Measurements from ENCODE around the gene NUP214.
"Not testable (repeated sequence)": the region's sequence is repeated elsewhere in the genome, so short reads cannot be mapped to it uniquely, and the experiment has no call there.

Gene NUP214

DNA sequence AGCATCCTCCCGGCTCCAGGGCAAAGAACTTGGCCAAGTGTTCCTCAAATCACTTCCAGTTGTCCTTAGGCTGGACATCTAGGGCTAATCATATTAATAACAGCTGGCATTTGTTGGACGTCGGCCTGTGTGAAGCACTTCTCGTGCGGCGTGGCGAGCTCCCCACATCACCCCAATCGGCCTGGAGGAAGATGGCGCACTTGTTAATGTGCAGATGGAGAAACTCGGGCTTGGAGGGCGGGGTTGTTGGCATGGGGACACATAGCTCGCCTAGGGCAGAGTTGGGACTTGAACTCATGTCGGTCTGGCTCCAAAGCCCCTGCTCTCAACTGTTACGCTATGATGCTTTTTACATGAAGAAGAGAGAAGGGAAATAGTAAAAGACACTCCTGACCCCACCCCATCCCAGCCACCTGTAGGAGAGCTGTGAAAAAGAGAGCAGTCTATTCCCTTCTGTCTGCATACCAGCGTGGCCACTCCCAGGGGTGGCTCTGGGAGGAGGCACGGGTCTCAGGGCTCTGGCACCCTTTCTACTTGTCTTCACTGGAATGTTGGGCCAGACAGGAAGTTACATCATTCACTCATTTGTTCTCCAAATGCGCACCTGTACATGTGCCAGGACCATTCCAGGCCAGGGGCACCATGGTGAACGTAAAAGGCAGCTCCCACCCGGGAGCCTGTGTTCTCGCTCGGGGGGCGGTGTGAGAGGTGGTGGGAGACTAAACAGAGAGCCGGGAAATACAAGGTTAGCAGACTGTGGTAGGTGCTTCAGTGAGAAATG is 12.8 kb upstream of the NUP214 start:
- Histone ChIP-seq H3K4me3 (no peak overlapping the region), H3K27ac (peak overlapping the region in 1 of 21 experiments; percentile 24)

DNA sequence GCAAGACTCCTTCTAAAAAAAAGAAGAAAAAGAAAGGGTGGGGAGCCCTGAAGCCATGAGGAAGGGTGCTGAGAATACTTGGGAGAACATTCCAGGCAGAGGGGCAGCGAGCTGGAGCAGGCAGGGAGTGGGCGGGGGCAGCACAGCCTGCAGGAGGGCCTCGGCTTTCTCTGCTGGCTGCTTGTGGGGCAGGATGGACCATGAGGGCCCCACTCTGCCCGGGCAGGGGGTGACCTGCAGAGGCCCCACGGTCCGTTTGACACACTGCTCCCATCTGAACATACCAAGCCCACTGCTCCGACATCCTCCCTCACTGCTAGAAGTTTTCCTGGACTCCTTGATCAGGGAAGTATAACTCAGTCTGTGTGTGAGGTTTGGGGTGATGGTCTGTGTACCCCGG is 11.7 kb upstream of the NUP214 start:
- H3K27ac ChIP-seq = no peak overlapping the region

DNA sequence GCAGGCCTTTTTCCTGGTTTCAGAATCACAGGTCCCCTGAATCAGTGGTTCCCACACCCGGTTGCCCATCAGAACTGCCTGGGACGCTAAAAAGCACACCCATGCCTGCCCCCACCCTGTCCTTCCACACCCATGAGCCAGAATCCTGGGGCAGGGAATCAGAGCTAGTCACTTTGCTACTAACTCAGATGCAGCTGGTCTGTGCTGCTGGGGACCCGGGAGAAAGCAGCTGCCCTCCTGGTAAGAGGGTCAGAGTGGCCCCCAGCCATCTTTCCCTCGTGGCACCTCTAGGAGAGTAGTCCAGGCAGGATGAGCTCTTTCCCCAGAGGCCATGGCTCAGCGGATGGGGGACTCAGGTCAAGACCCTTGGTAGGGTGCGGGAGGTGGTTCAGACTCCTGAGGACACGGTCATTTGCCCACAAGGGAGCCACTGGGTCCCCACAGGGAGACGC is 11.3 kb upstream of the NUP214 start:
- H3K27ac ChIP-seq = no peak overlapping the region

More for the DNA sequence above, 11.7 kb upstream of the NUP214 start:
- H3K4me3 ChIP-seq = no peak overlapping the region

DNA sequence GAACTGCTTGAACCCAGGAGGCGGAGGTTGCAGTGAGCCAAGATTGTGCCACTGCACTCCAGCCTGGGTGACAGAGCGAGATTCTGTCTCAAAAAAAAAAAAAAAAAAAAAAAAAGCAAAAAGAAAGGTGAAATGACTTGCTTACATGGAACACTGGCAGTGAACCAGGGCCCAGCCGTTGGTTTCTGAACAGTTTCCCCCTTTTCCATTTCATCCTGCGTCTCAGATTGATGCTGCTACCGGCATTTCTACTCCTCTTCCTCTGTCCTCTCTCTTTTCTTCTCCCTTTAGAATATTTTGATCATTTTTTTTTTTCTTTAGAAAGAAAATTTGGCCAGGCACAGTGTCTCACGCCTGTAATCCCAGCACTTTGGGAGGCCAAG is 10.0 kb upstream of the NUP214 start:
- not testable (repeated sequence) for H3K4me3 ChIP-seq, H3K27ac ChIP-seq

More for the DNA sequence above, 11.3 kb upstream of the NUP214 start:
- H3K4me3 ChIP-seq = no peak overlapping the region

DNA sequence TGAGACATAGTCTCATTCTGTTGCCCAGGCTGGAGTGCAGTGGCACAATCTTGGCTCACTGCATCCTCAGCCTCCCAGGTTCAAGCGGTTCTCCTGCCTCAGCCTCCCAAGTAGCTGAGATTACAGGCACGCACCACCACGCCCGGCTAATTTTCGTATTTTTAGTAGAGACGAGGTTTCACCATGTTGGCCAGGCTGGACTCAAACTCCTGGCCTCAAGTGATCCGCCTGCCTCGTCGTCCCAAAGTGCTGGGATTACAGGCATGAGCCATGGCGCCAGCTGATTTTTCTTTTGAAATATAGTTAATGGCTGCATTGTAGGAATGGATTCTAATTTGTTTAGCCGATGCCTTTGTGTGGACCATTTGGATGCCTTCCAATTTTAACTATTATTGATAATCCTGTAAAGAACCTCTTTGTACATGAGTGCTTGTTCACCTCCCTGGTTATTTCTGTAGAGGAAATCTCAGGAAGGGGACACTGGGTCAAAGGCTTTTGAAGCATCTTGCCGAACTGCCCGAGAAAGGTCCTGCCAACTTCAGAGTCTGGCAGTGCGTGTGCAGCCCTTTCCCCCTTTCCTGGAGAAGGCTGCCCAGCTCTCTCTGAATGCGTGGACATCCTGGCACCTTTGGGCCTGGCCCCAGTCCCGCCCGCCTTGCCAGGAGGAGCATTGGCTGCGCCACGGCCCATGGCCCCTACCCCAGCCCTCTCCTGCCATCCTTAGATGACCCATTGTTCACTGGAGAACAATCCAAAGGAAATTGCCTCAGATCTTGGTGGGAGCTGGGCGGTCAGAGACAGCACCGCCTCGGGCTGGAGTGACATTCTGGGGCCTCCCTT is 8.9 kb upstream of the NUP214 start:
- Histone ChIP-seq H3K4me3 (no peak overlapping the region), H3K27ac (peak overlapping the region in 2 of 21 experiments; percentile 30 to 60)

DNA sequence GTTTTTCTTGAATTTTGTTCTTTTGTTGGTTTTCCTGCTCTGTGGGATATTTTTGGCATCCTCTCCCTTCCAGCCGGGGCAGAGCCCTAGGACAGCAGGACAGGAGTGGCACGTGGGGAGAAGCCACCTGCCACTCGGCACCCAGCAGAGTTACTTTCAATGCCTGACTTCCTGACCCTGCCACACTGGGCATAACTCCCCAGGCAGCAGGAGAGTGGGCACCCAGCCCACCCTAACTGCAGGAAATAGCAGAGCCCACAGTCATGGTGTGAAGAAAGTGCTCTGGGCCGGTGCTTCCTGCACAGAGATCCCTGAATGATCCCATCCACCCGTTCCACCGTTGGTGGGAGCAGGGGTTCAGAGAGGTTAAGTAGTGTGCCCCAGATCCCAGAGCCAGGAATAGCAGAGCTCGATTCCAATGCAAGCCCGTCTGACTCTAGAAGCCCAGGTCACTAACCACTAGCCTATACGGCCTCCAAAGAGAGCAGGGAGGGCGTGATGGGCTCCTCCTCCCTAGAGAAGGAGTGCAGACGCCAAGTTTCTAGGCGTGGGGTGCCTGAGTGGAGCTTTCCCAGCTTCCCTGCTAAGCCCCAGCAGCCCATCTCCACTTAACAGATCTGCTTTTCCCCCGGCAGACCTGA is 8.1 kb upstream of the NUP214 start:
- Histone ChIP-seq H3K27ac (peak overlapping the region in 4 of 21 experiments; percentile 3 to 60 (median 42)), H3K4me3 (no peak overlapping the region)

DNA sequence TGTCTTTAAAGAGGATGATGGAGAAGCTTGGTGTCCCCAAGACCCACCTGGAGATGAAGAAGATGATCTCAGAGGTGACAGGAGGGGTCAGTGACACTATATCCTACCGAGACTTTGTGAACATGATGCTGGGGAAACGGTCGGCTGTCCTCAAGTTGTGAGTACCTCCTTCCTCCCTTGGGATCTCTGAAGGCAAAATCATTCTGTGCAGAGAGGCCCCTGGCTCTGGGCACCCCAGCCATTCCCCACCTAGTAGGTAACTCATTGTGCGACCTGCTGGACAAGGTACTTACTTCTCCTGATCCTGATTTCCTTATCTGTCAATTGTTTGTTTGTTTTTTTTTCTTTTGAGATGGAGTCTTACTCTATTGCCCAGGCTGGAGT is 7.6 kb upstream of the NUP214 start:
- Histone ChIP-seq H3K4me3 (no peak overlapping the region), H3K27ac (peak overlapping the region in 3 of 21 experiments; percentile 30 to 60 (median 54))

DNA sequence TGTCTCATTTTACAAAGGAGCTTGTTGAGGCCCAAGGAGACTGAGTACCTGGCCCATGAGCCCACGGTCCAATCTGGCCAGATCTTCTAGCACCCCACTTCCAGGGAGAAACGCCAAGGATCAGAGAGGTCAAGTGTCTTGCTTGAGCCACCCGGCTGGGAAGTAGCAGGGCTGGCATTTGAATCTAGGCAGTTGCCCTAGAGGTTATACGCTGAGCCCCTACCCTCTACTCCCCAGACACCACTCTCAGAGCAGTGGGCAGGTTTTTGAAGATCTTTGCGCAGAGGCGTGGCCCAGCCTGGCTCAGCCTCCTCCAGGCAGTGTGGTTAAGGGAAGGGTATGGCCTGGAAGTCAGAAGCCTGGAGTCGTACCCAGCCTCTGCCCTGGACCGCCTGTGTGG is 5.8 kb upstream of the NUP214 start:
- H3K4me3 ChIP-seq = no peak overlapping the region
- H3K27ac ChIP-seq = no peak overlapping the region

DNA sequence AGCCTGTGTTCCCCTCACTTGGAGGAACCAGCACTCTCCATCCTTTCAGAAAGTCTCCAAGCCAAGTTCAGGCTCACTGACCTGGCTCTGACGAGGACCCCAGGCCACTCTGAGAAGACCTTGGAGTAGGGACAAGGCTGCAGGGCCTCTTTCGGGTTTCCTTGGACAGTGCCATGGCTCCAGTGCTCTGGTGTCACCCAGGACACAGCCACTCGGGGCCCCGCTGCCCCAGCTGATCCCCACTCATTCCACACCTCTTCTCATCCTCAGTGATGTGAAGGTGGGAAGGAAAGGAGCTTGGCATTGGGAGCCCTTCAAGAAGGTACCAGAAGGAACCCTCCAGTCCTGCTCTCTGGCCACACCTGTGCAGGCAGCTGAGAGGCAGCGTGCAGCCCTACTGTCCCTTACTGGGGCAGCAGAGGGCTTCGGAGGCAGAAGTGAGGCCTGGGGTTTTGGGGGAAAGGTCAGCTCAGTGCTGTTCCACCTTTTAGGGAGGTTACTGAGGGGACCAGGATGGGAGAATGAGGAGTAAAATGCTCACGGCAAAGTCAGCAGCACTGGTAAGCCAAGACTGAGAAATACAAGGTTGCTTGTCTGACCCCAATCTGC is 4.7 kb upstream of the NUP214 start:
- no peak overlapping the region for H3K27ac ChIP-seq

DNA sequence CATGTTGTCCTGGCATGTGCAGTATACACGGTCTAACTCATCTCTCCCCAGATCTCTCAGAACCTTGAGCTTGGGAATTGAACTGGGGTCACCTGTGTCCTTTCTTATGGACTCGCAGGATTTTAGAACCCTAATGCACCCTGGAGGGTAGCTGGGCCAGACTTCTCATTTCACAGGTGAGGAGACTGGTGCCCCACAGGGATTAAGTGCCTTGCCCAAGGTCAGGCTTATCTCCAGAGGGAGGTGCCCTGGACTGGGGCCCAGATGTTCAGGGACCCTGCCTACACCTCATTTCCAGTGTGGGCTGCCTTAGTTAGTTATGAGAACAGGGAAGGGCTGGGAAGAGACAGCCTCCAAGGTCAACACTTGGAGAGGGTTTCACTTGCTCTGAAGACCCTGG is 4.0 kb upstream of the NUP214 start:
- Histone ChIP-seq H3K4me3 (no peak overlapping the region), H3K27ac (no peak overlapping the region)

More for the DNA sequence above, 4.7 kb upstream of the NUP214 start:
- no peak overlapping the region for H3K4me3 ChIP-seq

DNA sequence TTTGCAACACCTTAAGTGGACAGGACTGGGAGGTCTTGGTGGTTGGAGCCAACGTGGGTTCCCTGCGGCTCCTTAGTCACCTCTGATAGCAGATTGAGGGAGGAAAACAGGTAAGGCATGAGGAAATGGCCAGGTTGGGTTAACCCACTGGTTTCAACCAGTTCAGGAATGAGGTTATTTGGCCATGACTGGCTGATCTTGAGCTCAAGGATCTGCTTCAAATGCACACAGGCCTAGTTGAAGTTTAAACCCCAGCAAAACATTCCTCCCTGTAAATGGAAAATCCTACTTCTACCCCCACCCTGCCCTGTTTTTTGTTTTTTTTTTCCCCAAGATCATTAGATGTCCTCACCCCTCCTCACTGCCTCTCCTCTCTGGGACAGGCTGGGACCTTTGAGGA is 3.2 kb upstream of the NUP214 start:
- no peak overlapping the region for H3K27ac ChIP-seq
- H3K4me3 ChIP-seq = no peak overlapping the region

DNA sequence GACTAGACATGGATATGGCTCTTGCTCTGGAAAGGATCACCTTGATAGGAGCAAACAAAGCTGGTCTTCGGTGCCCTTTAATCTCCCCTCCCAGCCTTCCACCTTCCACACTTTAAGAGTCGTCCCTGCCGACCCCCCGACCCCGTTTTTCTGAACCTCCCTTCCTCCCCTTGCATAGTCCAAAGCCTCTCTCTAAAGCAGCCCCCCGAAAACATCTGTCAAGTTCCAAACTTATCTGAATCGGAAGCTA is 423 bp upstream of the NUP214 start:
- Histone ChIP-seq H3K27ac (peak overlapping the region in 19 of 21 experiments; percentile 67 to 95 (median 86)), H3K4me3 (peak overlapping the region; percentile 71 to 95 (median 89))

DNA sequence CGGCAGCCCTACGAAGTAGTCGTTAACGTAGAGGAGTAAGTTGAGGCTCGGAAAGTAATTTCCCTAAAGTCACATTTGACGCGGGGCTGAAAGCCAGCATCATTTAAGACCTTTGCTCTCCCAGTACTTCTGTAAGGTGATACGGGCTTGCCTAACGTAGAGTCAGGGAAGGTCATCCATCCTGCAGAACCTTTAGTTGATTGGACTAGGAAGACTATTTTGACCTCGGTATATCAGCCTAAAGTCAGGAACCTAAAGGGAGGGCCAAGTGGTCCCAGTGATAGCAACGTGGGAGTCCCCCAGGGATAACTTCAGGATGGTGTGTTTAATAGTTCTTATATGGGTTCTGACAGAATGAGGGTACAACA is 657 bp downstream of the NUP214 start:
- Histone ChIP-seq H3K4me3 (peak overlapping the region; percentile 71 to 95 (median 89)), H3K27ac (peak overlapping the region in 20 of 21 experiments; percentile 75 to 95 (median 86))

DNA sequence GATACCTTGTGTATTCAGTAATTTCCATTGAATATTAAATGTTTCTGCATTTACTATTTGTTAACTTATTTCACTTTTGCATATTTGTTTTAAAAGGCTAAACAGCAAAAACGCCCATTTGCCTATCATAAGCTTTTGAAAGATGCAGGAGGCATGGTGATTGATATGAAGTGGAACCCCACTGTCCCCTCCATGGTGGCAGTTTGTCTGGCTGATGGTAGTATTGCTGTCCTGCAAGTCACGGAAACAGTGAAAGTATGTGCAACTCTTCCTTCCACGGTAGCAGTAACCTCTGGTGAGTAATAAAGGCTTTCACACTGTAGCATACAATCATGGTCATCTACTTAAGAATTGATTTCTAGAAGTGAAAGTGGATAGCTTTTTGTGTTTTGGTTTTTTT is 3.8 kb downstream of the NUP214 start:
- no peak overlapping the region for H3K27ac ChIP-seq
- H3K4me3 ChIP-seq = no peak overlapping the region

DNA sequence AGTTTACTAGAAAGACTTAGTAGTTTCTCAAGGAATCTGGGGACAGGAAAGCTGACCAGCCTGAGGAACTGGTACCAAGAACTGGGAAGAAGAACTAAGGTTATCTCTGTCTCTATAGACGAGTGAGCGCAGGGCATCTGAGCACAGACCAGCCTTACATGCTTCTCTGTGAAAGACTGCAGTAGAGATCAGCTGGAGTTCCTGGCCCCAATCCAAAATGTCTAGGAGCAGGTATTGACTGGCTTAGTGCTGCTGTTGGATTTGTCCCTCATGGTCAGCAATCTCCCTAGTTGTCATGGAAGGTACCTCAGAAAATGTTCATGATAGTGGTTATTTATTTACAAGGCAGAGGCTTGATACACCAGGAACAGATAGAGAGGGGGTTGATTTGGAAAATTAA is 13.3 kb downstream of the NUP214 start:
- H3K4me3 ChIP-seq = no peak overlapping the region
- no peak overlapping the region for H3K27ac ChIP-seq

DNA sequence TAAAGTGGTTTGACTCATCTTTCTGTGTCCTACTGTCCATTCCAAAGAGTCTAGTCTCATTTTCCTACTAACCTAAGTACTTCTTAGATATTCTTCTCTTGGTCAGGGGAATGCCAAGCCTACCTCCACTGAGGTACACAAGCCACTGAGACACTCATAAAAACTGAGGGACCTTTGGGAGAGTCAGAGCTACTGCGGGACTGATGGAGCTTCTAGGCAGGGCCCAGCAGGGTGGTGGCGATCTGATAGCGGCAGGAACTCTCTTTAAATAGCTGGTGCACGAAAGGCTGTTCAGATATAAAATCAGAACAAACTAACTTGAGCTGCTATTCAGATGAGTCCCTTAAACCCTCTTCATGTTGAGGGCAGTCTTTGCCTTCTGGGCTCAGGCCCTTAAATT is 14.7 kb downstream of the NUP214 start:
- H3K4me3 ChIP-seq = no peak overlapping the region
- no peak overlapping the region for H3K27ac ChIP-seq

DNA sequence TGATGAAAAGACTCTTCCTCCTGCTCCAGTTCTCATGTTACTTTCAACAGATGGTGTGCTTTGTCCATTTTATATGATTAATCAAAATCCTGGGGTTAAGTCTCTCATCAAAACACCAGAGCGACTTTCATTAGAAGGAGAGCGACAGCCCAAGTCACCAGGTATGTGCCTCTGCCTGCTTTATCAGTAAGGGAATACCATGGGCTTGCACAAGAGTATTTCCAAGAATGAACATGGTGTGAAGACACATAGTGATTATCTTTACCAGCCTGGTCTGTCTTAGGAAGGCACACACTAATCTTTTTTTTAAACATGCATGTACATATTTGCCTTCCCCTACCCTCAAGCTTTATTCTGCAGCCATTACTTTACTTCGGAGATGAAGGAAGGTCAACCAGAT is 15.2 kb downstream of the NUP214 start:
- Histone ChIP-seq H3K4me3 (no peak overlapping the region), H3K27ac (no peak overlapping the region)

DNA sequence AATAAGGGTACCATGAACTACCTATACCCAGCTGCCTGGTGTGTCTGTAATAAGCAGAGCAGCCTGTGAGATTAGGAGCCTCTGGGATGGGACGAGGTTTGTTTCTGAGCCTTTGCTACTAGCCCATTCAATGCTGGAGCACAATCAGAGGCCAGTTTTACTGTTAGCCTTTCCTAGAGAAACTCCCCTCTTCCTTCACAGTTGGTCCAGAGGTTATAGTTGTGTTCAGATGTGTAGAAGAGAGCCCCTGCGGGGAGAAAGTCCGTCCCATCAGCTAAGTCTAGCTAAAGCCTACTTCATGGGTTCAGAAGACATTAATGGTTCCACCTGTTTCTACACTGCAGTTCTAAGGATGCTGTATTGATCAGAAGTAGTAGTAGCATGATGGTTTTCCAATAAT is 16.8 kb downstream of the NUP214 start:
- H3K4me3 ChIP-seq = no peak overlapping the region
- no peak overlapping the region for H3K27ac ChIP-seq

DNA sequence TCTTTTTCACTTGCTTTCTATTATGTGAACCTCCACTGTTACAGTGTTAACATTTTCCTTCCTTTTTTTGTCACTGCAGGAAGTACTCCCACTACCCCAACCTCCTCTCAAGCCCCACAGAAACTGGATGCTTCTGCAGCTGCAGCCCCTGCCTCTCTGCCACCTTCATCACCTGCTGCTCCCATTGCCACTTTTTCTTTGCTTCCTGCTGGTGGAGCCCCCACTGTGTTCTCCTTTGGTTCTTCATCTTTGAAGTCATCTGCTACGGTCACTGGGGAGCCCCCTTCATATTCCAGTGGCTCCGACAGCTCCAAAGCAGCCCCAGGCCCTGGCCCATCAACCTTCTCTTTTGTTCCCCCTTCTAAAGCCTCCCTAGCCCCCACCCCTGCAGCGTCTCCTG is 18.8 kb downstream of the NUP214 start:
- Histone ChIP-seq H3K27ac (no peak overlapping the region), H3K4me3 (no peak overlapping the region)

DNA sequence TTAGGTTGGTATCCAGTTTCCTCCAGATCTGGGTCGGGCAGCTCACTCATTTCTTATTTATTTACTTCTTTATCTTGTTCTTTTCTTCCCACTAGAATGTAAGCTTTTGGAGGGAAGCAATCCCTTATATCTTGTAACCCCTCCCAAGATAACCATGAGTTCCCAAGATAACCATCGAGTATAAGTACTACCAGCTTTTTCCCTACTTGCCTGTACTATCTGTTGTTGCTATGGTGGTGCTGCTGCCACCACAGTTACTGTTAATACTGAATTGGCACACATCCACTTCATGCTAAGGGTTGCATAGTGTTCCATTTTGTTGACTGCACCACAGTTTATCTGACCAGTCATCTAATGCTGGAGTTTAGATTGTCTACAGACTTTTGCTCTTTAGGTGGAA is 19.9 kb downstream of the NUP214 start:
- no peak overlapping the region for H3K4me3 ChIP-seq
- no peak overlapping the region for H3K27ac ChIP-seq

All from skin epidermis (tissue), 12 donors.